NCI-H1092 (cell line): ENCODE data around the gene CILP.

Experiments used
- DNase-seq: peaks from one replicate; lab custom pipeline; 2025; lab: John Stamatoyannopoulos, UW

CILP gene

DNA sequence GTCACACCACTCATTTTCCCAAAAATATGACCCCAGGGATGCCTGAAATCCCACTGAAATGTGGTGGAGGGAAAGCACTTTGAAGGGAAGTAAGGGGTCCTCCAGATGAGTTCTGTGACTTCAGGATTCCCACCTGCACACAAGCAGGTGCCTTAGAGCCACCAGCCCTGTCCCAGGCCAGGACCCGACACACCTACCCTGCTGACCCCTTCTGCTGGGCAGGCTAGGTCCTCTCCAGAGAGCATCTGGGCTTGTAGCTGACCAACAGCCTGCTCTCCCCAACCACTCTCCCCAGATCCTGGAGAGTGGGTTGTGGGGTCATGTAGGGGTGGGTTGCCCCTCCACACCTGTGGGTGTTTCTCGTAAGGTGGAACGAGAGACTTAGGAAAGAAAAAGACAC lies 14.9 kb upstream of the CILP start:
- no peak for DNase-seq

DNA sequence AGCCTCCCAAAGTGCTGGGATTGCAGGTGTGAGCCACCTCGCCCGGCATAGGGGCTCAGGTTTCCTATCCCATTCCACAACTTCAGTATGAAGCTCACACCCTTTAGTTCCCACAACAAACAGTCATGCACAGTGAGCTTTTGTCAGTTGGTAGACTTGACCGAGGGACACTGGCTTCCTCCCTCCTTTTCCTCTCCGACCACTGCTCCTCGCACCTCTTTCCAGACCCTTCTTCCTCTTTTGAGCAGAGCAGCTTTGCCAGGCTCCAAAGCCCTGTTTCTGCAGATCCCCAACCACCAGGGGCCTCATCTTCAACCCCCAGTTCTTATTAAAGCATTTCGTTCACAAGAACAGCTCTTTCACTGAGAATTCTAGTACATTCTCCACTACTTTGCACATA lies 12.7 kb upstream of the CILP start:
- DNase-seq: no peak

DNA sequence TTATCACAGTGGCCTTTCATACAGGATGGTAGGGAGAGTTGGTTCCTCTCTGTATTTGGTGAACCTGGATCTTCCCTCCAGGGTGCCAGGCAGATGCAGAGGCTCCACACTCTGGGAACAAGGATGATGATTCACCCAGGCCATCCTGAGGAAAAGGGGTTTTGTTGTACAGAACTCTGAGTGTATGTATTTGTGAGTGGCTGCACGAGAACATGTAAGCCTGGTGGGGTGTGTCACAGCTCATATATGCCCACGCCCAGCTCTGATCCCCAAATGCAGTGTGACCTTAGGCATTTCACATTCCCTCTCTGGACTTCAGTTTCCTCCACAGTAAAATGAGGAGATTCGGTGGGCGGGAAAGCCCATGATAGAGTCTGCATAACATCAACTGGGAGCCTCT lies 11.6 kb upstream of the CILP start:
- no peak for DNase-seq

DNA sequence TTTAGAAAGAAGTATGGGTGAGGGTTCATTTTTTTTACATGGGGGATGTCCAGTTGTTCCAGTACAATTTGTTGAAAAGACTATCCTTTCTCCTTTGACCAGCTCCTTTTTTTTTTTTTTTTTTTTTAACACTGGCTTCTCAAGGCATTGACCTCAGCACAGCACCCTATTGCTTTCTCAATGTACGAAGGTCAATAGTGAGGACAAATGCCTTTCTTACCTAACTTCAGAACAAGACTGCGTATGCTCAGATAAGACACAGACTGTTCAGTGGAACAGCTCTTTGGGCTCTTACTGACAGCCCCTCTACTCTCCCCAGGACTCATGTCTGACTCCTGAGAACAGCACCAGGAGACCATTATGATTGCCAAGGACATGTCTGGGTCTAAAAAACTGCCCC lies 10.4 kb upstream of the CILP start:
- no peak for DNase-seq

DNA sequence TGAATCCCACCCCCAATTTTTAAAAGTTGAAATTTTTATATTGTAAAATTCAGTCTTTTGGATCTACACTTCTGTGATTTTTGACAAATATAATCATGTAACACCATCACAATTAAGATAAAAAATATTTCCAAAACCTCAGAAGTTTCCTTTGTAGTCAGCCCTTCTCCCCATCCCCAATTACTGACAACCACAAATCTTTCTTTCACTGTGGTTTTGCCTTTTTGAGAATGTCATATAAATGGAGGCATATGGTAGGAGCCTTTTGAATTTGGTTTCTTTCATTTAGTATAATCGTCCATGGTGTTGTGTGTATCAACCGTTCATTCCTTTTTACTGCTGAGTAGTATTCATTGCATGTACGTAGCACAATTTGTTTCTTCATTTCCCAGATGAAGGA lies 7.9 kb upstream of the CILP start:
- no peak for DNase-seq

DNA sequence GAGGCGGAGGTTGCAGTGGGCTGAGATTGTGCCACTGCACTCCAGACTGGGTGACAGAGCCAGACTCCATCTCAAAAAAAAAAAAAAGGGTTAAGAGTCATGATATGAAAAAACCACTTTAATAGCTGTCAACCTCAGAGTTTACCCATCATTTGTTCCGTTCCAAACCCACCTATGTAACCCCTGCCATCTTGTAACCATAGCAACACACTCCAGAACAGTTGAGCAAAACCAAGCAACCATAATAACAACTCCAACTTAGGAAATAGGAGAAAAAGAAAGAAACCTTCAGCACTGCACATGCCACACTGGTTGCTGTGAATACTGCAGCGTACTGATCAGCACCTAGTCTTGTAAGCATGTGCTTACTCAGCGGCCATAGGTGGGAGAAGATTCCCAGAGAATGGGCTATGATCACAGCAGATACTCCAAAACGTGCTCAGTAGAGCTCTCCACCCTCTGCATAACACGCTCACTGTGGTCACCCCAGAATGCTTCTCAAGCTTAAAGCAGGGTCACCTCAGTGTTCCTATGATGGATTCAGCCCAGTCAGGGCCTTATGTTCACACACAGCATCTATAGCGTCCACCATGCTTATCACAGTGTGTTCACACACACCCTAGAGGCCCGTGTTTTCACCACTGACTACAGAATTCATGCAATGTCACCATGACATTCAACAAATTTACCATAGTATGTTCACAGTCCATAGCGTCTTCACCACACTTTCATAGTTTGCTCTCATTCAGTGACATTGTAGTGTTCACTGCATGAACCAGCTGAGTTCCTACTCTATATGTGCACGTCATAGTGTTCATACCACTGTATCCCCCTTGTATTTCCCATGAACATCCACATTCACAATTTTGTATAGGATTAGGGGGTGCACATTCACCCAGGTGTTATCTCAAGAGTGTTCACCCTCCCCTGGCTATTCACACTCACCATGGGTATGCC lies 6.5 kb upstream of the CILP start:
- DNase-seq: no peak

DNA sequence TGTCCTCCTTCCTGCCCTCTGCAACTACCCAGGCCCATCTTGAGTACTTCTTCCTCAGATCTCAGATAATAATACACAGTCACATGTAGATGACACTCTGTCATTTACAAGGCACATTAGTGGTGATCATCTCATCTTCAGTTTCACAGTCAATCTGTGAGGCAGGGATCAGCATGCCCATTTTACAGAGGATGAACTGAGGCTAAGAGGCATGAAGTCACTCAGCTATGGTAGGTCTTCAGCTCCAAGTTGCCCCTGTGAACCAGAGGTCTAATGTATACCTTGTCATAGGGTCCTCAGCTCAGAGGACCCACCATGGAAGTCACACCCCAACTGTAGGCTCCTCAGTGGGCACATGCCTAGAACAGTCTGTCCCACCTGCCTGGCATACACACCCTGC lies 4.2 kb upstream of the CILP start:
- no peak for DNase-seq

DNA sequence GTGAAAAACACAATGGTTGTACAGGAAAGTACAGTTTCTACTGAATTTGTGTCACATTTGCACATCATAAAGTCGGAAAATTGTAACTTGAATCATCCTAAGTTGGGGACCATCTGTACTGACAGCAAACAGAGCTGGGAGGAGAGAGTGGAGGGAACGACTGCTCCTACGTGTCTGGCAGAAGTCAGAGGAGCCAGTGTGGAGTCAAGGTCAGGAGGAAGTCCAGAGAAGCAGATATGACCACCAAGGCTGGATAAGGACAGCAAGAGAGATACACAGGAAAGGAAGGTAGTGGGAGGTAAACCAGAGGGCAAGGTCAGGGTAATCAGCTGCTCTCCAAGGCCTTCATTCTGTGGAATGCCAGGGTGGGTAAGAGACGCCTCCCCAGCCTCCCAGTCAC lies 2.7 kb upstream of the CILP start:
- DNase-seq: no peak

DNA sequence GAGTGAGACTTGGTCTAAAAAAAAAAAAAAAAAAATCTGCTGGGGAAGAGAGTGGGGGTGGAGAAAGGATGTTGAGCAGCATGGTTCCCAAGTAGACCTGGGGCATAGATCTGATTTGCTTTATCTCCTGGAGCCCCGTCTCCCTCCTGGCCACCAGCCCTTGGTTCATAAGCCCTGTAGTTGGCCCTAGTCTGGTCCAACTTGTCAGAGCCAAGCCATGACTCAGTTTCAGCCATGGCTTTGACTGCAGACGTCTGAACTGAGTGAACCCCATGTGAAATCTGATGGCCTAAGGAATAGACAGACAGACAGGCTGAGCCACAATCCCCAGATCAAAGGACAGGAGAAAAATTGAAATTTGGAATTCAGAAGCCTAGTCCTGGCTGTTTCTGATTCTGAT lies 2.0 kb upstream of the CILP start:
- no peak for DNase-seq

DNA sequence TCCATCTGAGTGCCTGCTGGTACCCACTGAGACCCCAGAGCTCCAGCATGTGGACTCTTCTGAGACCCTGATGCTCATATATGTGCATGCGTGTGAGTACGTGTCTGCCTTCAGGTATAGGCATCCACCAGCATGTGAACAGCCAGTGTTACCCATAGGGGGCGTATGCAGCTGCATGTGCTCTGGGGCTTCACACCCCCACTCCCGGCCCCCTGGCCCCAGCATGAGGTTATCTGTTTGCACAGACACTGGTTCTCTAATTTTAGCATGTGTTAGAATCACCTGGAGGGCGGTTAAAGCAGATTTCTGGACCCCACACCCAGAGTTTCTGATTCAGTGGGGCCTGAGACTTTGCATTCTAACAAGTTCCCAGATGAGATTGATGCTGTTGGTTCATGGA lies 824 bp upstream of the CILP start:
- DNase-seq: no peak

DNA sequence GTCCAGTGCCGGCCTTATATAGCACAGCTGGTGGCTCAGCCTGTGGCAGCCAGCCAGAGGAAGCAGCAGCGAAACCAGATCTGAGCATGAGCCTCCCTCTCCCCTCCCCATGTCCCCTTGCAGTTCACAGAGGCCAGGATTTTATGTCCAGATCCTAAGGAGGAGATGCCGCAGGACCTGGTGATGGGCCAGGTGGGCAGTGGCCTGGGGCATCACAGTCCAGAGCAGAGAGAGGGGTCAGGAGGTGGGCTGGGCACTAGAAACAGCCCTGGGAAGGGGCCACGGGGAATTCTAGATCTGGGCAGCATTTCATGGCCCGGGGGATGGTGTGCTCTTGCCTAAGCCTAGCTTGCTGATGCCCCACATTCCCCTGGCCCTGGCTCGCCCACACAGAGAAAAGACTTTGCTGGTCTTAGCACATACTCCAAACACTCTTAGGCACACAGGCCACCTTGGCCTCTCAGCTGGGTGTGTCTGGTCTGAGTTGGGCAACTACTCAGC lies 259 bp upstream of the CILP start:
- DNase-seq: peak; percentile 7

DNA sequence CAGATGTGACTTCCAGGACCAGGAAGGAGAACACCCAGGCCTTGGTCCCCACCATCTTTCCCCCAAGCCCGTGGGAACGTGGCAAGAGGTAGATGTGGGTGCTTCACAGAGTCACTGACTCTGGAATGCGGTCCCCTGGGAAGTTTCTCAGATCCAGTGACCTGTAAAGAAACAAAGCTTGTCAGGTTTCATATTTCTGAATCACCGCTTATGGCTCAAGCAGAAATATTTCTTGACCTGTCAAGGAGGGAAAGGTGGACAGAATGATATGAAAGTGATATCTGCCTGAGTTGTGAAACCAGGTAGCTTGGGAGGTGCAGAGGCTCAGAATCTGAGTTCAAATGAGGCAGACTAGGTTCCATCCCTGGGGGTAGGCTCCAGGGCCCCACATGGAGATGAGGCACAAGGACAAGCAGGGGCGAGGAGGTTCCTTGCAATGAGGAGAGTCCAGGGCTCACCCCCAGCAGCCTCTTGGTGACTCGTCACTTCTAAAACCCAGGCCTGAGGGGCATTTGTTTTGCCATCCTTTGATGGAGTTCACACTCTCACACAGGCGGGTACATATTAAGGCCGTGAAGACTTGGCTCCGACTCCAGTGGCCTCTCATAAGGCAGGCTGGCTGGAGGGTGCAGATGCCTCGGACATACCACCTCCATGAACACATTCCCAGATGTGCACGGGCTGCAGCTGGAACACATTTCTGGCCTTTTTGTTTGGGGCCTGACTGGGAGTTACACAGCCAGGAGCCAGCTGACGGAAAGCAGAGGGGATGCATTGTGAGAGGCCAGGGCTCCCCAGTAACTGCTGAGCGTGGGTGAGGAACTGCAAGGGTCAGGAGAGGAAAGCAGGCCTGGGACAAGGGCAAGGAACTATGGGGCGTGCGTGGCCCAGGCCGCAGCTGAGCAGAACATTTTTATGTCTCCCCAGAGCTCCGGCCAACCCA lies 1.3 kb downstream of the CILP start:
- DNase-seq: no peak

DNA sequence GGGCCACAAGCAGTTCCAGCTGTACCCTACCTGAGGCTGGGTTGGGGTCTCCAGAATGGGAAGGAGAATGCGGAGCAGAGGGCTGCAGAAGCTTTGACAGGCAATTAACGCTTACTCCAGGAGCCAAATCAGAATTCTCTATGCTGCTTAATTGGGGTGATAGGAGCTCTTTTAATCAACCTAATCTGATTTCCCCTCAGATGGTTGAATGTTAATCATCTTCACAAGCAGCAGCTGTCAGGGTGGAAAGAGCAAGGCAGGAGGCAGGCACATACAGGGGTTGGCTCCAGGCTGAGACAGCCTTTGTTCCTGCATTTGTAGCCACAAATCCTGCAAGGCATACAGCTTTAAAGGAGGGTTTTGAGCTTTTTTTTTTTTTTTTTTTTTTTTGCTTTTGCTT lies 2.6 kb downstream of the CILP start:
- DNase-seq: no peak

DNA sequence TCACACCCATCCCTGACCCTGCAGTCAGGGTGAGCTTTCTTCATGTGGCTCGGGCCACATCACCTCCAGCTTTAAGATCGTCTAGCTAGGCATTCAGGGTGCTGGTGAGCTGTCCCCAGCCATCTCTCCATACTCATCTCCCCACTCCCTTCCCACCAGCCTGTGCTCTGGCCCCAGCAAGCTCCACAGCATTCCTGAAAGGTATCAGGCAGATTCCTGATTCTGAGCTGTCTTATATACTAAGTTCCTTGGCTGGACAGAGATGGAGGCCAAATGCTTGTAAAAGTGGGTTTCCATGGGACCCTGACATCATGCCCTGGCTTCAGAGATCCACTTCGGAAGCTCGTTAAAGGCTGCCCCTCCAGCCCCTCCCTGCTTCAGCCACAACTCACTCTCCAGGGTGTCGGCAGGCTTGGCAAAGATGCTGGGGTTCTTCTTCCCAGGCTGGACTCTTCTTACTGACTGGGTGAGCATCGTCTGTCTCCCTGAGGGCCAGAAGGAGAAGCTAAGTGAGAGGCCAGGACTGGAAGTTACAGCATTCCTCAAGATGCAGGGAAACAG lies 3.9 kb downstream of the CILP start:
- no peak for DNase-seq

DNA sequence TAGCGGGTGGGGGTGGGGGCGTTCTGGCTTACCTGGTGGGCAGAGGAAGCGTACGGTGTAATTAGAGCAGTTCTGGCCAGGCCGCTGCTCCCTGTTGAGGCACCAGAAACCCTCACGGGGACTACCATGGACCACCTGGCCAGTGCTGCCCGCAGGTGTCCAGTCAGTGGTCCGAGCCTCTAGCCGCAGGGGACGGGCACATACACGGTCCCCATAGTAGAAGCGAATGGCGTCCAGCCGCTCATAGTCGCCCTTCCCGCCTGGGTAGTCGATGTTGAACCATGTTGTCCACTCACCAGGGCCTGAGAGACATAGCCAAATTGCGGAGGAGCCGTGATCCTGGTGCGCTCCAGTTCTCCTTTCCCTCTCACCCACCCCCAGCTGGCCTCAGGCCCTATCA lies 4.5 kb downstream of the CILP start:
- DNase-seq: no peak

DNA sequence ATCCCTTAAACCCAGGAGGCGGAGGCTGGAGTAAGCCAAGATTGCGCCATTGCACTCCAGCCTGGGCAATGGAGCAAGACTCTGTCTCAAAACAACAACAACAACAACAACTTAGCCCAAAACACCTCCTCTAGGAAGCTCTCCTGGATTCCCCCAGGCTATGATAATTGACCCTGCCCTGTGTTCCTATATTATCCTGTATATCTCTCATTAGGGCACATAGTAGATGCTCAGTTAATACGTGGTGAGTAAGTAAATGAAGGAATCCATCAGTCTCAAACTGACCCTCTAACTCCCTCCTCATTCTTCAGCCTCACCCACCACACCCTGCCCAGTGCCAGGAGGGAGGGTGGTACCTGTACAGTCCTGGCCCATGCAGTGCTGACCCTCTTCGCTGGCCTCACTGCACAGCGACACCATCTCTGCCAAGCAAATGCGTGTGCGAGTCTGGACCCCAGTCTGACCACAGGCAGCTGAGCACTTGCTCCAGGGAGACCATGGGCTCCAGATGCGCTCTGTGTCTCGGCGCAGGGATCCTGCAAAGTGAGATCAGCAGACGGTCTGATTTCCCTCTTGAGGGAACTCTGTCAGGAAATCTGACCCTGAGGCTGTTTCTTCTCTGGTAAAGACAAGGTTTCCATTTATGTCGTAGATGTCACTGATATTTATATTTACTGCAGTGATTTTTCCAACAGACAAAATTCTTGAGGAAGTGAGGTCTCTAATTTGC lies 6.2 kb downstream of the CILP start:
- no peak for DNase-seq

DNA sequence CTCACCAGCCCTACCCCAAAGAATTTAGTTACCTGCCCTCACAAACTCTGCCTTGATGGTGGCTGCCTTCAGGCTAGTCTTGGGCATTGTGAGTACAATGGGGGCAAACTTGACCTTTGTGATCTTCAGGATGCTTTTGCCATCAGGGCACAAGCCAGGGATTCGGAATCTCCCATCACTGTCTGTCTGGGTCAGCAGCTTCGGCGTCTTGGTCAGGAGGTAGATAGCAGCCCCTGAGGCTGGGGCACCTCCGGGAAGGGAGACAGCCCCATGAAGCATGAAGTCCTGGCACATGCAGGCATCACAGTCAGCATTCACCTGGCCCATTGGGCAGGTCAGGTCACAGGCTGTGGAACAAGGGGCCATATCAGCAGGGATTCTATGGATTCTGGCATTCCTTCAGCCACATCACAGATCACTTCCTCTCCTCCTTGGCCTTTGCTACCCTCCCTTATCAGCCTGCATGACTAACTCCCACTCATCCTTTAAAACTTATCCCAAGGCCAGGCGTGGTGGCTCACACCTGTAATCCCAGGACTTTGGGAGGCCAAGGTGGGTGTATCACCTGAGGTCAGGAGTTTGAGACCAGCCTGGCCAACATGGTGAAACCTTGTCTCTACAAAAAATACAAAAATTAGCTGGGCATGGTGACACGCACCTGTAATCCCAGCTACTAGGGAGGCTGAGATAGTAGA lies 6.9 kb downstream of the CILP start:
- no peak for DNase-seq

DNA sequence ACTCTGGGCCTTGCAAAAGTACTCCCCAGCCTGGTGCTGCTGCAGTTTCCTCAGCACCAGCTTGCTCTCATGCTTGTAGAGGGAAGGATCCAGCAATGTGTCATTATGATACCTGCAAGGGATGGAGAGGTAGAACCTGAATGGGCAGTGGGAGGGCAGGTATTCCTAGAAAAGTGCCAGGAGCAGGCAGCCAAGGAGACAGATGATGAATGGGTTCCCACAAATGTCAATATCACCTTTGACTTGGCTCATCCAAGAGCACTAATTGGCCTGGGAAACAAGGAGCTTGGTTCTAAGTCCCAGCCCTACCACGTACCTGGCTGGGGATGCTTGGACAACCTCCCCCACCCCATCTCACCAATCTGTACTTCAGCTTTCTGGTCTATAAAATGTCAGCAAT lies 9.4 kb downstream of the CILP start:
- no peak for DNase-seq

DNA sequence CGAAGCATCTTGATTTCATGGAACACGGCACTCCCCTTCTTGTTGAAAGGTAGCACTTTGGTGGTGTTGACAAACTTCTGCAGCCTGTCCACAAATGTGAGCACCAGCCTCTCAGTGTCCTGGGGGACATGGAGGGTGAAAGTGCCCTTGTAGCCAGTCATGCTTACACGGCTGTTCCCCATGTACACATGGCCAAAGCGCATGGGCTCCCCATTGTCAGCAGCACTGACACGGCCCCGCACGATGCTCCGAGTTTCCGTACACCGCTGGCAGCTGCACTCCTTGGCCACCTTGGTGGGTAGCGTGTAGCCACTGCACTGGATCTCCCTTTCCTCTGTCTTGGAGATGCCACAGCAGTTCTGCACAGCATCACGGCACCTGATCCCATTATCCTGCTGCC lies 12.7 kb downstream of the CILP start:
- DNase-seq: no peak

DNA sequence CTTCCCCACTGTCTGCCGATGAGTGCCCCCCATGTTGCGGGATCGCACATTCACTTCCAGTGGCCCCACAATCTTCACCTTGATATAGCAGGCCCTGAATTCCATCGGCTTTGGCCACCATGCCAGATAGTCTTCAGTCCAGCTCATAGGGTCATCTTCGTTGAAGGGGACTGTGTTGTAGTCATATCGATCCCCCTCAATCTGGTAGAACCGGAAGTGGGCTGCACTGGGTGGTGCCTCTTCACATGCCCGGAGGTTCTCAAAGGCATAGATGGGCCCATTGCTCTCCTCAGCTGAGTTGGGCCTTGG lies 14.0 kb downstream of the CILP start:
- no peak for DNase-seq

DNA sequence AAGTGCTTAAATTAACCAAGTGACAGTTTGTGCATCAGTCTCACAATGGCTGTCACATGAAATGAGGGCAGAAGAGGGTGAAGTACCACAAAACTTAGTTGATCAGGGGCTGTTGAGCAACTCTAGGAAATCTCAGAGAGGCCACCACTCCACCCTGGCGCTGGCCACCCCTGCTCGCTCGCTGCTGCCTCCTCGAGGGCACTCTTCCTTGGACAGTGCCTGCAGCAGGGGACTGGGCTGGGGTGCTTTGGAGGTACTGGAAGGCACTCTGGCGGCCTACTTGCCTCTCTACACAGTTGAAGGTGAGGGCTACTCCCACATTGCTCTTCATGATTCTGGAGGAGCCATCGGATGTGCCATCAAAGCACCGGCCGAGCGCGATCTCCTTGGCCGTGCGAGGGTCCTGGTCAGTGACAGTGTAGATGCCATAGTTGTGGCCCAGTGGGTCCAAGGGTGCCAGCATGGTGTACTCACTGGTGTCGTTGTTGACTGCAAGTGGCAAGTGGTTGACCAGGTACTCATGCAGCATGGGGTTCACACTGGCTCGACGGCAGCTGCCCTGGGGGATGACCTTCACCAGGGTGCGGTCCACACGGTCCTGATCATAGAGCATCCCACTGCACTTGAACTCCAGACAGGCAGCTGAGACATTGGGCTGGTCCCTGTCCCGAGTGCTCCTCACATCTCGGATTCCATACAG lies 14.5 kb downstream of the CILP start:
- DNase-seq: no peak
